Activated B cell treated with CpG ODN at 0.5 μM for 24 hours (primary cell): ENCODE data around the gene IDH3B. TPM values are rescaled to one million over a fixed set of nuclear protein-coding genes. Genes with fewer than 3 reads are reported as not detected.

Experiments used
- ATAC-seq: fragments of 200-7000 bp; cut with Tn5 transposase; one replicate; pipeline ENCODE4 v1.10.0; 2021; ENCODE audit warnings: low read depth, mild to moderate bottlenecking, moderate library complexity
- CTCF ChIA-PET: fragments of 350-600 bp; sonication (Branson Sonifier 250); formaldehyde crosslinking; loops from one replicate; lab custom pipeline; 2021; ENCODE audit warnings: antibody characterized with exemption; lab: Charles Lee
- POLR2A ChIA-PET: fragments of 350-600 bp; sonication (Branson Sonifier 250); formaldehyde crosslinking; loops from one replicate; lab custom pipeline; 2021; ENCODE audit warnings: antibody characterized with exemption; lab: Charles Lee
- DNase-seq: peaks from one replicate; pipeline ENCODE4 v3.0.0; 2022
- H3K27ac Mint-ChIP-seq: one replicate; pipeline ENCODE4 v1.8.0; 2020; ENCODE audit warnings: mixed read lengths
- H3K27me3 Mint-ChIP-seq: one replicate; pipeline ENCODE4 v1.8.0; 2021; ENCODE audit warnings: mixed read lengths
- H3K36me3 Mint-ChIP-seq: one replicate; pipeline ENCODE4 v1.8.0; 2021; ENCODE audit warnings: low read depth, mixed read lengths
- H3K4me1 Mint-ChIP-seq: one replicate; pipeline ENCODE4 v1.8.0; 2021; ENCODE audit warnings: mixed read lengths
- H3K4me3 Mint-ChIP-seq: one replicate; pipeline ENCODE4 v1.8.0; 2020; ENCODE audit warnings: mild to moderate bottlenecking, mixed read lengths
- H3K9me3 Mint-ChIP-seq: one replicate; pipeline ENCODE4 v1.8.0; 2020; ENCODE audit warnings: mixed read lengths
- CTCF ChIP-seq: fragments of 200-600 bp; IDR thresholded peaks from one replicate; pipeline ENCODE4 v1.8.0; 2022; ENCODE audit warnings: antibody characterized with exemption, mild to moderate bottlenecking
- intact Hi-C: fragments of 100-400 bp; cut with micrococcal nuclease; formaldehyde crosslinking; loops from one replicate; pipeline ENCODE4 v1.15.1; 2024
- total RNA-seq: library from RNA; stranded (reverse); gene quantifications from 2 replicates; pipeline ENCODE4 v1.2.3, GENCODE V29; 2022

IDH3B gene
- total RNA-seq, 1 donor from 2014 or later: 121 TPM

DNA sequence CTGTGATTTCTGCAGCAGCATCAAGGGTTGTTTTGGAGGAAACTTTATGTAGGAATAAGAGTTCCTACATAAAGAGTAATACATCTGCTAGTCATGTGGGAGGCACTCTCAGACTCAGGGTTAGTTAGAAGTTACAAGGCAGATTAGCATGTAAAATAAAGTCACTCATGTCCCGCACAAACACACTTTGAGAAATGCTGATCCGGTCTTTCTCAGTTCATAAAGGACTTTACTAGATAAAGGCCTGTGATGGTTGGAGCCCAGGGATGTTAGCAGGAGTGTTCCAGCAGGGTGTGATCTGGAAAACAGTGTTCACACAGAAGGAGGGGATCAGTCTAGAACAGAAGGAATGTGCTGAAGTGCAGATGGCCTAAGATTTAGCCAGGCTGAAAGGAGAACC lies 44.7 kb downstream of the IDH3B start:
- no peak for DNase-seq
- H3K4me1 Mint-ChIP-seq: peaks cover 8% of the 10 kb centered on the region
- no peaks in the 10 kb centered on the region for H3K36me3 Mint-ChIP-seq
- ChIA-PET CTCF (no interaction called here), POLR2A (no interaction called here)
- H3K27me3 Mint-ChIP-seq: peaks cover 39% of the 10 kb centered on the region
- ATAC-seq: no peak
- H3K4me3 Mint-ChIP-seq: no peak overlapping the region
- no peak for TF ChIP-seq CTCF
- intact Hi-C loops: no loop called here
- H3K9me3 Mint-ChIP-seq: no peaks in the 10 kb centered on the region
- no peak overlapping the region for H3K27ac Mint-ChIP-seq

DNA sequence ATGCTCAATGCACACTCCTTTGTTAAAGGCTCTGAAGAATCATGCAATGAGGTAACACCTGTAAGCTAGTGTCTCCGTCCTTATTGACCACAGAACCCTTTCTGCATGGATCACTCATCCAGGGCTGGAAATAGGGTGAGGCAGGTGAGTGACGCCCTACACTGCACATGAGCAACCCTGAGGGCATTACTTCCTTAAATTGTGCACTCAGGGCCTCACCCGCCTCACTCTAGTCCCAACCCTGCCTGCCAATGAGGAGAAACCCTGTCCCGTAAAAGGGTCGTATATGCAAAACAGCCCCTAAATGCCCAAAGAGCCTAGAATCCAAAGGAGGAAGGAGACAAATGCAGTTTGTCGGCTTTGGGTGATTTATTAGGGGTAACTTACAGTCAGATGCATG lies 45.2 kb downstream of the IDH3B start:
- H3K27ac Mint-ChIP-seq: no peak overlapping the region
- TF ChIP-seq CTCF: no peak
- no peak overlapping the region for H3K4me3 Mint-ChIP-seq
- CTCF ChIA-PET: no interaction called here
- DNase-seq (no peak), ATAC-seq (no peak)
- peaks cover 8% of the 10 kb centered on the region for H3K4me1 Mint-ChIP-seq
- H3K9me3 Mint-ChIP-seq: no peaks in the 10 kb centered on the region
- POLR2A ChIA-PET: no interaction called here
- peaks cover 39% of the 10 kb centered on the region for H3K27me3 Mint-ChIP-seq
- no peaks in the 10 kb centered on the region for H3K36me3 Mint-ChIP-seq
- intact Hi-C loops: no loop called here

GRCh38 chr20:2617099-2617714 lies 46.8 kb downstream of the IDH3B start:
- intact Hi-C loops: no loop called here
- Mint-ChIP-seq H3K27ac (peak overlapping the region; percentile 22), H3K27me3 (peaks cover 41% of the 10 kb centered on the region)

DNA sequence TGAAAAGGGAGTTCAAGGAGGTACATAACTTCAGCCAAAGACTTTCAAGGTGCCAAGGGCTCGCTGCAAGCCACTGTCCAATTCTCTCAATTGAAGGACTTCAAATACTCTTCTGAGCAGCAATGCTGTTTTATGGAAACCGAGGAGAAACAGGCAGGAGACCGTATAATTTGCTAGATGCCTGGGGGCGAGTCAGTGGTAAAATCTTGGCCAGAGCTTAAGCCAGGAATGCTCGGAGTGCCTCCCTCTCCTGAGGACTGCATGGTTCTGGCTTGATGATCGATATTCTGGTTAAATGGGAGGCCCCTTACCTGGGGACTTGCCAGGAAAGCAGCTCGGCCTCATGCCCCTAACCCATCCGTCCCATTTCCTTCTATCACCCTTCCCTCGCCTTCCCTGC lies 47.4 kb downstream of the IDH3B start:
- intact Hi-C loops: no loop called here
- ChIA-PET POLR2A (no interaction called here), CTCF (no interaction called here)
- TF ChIP-seq CTCF: no peak
- Mint-ChIP-seq H3K36me3 (no peaks in the 10 kb centered on the region), H3K9me3 (no peaks in the 10 kb centered on the region), H3K4me1 (peaks cover 8% of the 10 kb centered on the region), H3K4me3 (no peak overlapping the region), H3K27ac (no peak overlapping the region), H3K27me3 (peaks cover 42% of the 10 kb centered on the region)
- DNase-seq: no peak
- no peak for ATAC-seq

More at GRCh38 chr20:2617099-2617714, 46.8 kb downstream of the IDH3B start:
- no peak overlapping the region for H3K4me3 Mint-ChIP-seq
- CTCF ChIA-PET: no interaction called here
- no peak for TF ChIP-seq CTCF
- DNase-seq: no peak
- peaks cover 8% of the 10 kb centered on the region for H3K4me1 Mint-ChIP-seq
- no peaks in the 10 kb centered on the region for H3K36me3 Mint-ChIP-seq
- peak; percentile 60 for ATAC-seq
- H3K9me3 Mint-ChIP-seq: no peaks in the 10 kb centered on the region
- POLR2A ChIA-PET: no interaction called here

DNA sequence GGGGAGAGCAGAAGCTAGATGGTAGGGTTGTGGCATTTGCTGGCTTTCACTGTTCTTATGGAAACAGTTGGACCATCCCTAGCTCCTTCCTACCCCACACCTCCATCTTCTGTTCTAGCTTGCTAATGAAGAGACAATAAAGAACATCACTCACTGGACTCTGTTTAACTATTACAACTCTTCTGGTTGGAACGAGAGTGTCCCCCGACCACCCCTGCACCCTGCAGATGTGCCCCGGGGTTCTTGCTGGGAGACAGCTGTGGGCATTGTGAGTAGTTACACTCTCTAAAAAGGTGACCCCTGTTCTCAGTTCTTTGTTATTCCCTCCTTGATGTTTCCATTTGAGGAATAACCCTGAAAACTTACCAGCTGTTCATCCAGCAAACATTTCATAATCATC lies 51.9 kb downstream of the IDH3B start:
- Mint-ChIP-seq H3K27ac (no peak overlapping the region), H3K4me3 (no peak overlapping the region), H3K4me1 (peaks cover 3% of the 10 kb centered on the region), H3K36me3 (peaks cover 4% of the 10 kb centered on the region), H3K27me3 (peaks cover 41% of the 10 kb centered on the region), H3K9me3 (peaks cover 7% of the 10 kb centered on the region)
- ChIA-PET POLR2A (no interaction called here), CTCF (interaction anchor here (0.7 kb wide), 1 partner anchor 90 kb away, joined by 3 read pairs; no protein-coding TSS in a partner anchor)
- ATAC-seq: no peak
- no peak for TF ChIP-seq CTCF
- no peak for DNase-seq
- intact Hi-C loops: no loop called here
